Neuronal stem cell (in vitro differentiated cells): ENCODE measurements around the gene KIF1A.

Experiments
- DNase-seq: peaks from one replicate; pipeline ENCODE4 v3.0.0-alpha.2; 2013; ENCODE audit warnings: low spot score
- H2AFZ ChIP-seq: one replicate; pipeline ENCODE4 v1.6.1; 2013; ENCODE audit warnings: mild to moderate bottlenecking, low read length, inconsistent platforms
- H2AK5ac ChIP-seq: 2 replicates; pipeline ENCODE4 v1.6.1; 2013; ENCODE audit warnings: low read depth, mild to moderate bottlenecking, inconsistent platforms, low read length, moderate library complexity, mixed read lengths
- H2BK120ac ChIP-seq: 2 replicates; pipeline ENCODE4 v1.6.1; 2013; ENCODE audit warnings: low read depth, mild to moderate bottlenecking, inconsistent platforms, low read length, moderate library complexity, mixed read lengths
- H2BK12ac ChIP-seq: one replicate; pipeline ENCODE4 v1.6.1; 2013; ENCODE audit warnings: low read length, inconsistent platforms
- H2BK15ac ChIP-seq: 2 replicates; pipeline ENCODE4 v1.6.1; 2013; ENCODE audit warnings: mild to moderate bottlenecking, low read length, inconsistent platforms, mixed read lengths
- H2BK5ac ChIP-seq: one replicate; pipeline ENCODE4 v1.6.1; 2013; ENCODE audit warnings: inconsistent platforms, mild to moderate bottlenecking, low read length, moderate library complexity
- H3K14ac ChIP-seq: one replicate; pipeline ENCODE4 v1.6.1; 2013; ENCODE audit warnings: low read length, inconsistent platforms
- H3K18ac ChIP-seq: 2 replicates; pipeline ENCODE4 v1.6.1; 2013; ENCODE audit warnings: low read length, inconsistent platforms
- H3K23ac ChIP-seq: 2 replicates; pipeline ENCODE4 v1.6.1; 2013; ENCODE audit warnings: low read depth, mild to moderate bottlenecking, mixed read lengths, low read length, inconsistent platforms; ENCODE audit not compliant: poor library complexity
- H3K27ac ChIP-seq: replicated peaks from 3 replicates; pipeline ENCODE4 v1.5.1; 2013; ENCODE audit warnings: low read length, inconsistent platforms
- H3K27me3 ChIP-seq, 3 experiments: 2 replicates each; pipeline ENCODE4 v1.6.1; 2013; ENCODE audit warnings: low read length in 3 of 3, mild to moderate bottlenecking in 2 of 3, inconsistent platforms in 1 of 3, low read depth in 1 of 3, mixed read lengths in 1 of 3, moderate library complexity in 1 of 3; ENCODE audit not compliant: control insufficient read depth in 3 of 3, insufficient read depth in 3 of 3
- H3K36me3 ChIP-seq, 2 donors: replicated peaks in 1 of 2; 2 replicates each; pipeline ENCODE4 v1.6.1; 2013; ENCODE audit warnings: low read length in 2 of 2; ENCODE audit not compliant: control insufficient read depth in 2 of 2, insufficient read depth in 2 of 2
- H3K4ac ChIP-seq: 2 replicates; pipeline ENCODE4 v1.6.1; 2013; ENCODE audit warnings: inconsistent platforms, mild to moderate bottlenecking, low read length, moderate library complexity
- H3K4me1 ChIP-seq, 2 donors: 1 replicate in 1 of 2; 2 replicates in 1 of 2; pipeline ENCODE4 v1.6.1; 2013; ENCODE audit warnings: low read length in 2 of 2, low read depth in 1 of 2; ENCODE audit not compliant: control insufficient read depth in 2 of 2, insufficient read depth in 1 of 2
- H3K4me2 ChIP-seq: one replicate; pipeline ENCODE4 v1.6.1; 2013; ENCODE audit warnings: mild to moderate bottlenecking, low read length, inconsistent platforms; ENCODE audit not compliant: insufficient read depth, poor library complexity, severe bottlenecking
- H3K4me3 ChIP-seq, 2 donors: 2 replicates each; pipeline ENCODE4 v1.5.1; 2013; ENCODE audit warnings: low read length in 2 of 2, mild to moderate bottlenecking in 2 of 2, inconsistent platforms in 1 of 2, moderate library complexity in 1 of 2
- H3K79me1 ChIP-seq: one replicate; pipeline ENCODE4 v1.6.1; 2013; ENCODE audit warnings: low read depth, mild to moderate bottlenecking, inconsistent platforms, low read length, moderate library complexity
- H3K9ac ChIP-seq: one replicate; pipeline ENCODE4 v1.6.1; 2013; ENCODE audit warnings: mild to moderate bottlenecking, low read depth, low read length, inconsistent platforms; ENCODE audit not compliant: poor library complexity
- H3K9me3 ChIP-seq, 2 donors: replicated peaks in 1 of 2; 2 replicates each; pipeline versions ENCODE3 to v1.6.1; 2013; ENCODE audit warnings: low read length in 2 of 2, mild to moderate bottlenecking in 2 of 2, inconsistent platforms in 1 of 2, low read depth in 1 of 2, mixed read lengths in 1 of 2, moderate library complexity in 1 of 2; ENCODE audit not compliant: control insufficient read depth in 2 of 2, insufficient read depth in 1 of 2
- H4K8ac ChIP-seq: one replicate; pipeline ENCODE4 v1.6.1; 2013; ENCODE audit warnings: low read depth, mild to moderate bottlenecking, inconsistent platforms, low read length, moderate library complexity
- H4K91ac ChIP-seq: one replicate; pipeline ENCODE4 v1.6.1; 2013; ENCODE audit warnings: low read length, low read depth, mild to moderate bottlenecking, inconsistent platforms; ENCODE audit not compliant: poor library complexity
- WGBS, 2 donors: extraction: QIAGEN DNeasy Blood & Tissue Kit; methylation state at CpG; one replicate each; pipeline ENCODE4 v1.1.7; 2013; ENCODE audit warnings: missing lambda C conversion rate in 2 of 2, mixed read lengths in 1 of 2; ENCODE audit not compliant: insufficient read length in 2 of 2, insufficient replicate concordance in 1 of 2; ENCODE audit errors: extremely low coverage in 2 of 2; 5-methylcytosine and 5-hydroxymethylcytosine counted together

The KIF1A gene

DNA sequence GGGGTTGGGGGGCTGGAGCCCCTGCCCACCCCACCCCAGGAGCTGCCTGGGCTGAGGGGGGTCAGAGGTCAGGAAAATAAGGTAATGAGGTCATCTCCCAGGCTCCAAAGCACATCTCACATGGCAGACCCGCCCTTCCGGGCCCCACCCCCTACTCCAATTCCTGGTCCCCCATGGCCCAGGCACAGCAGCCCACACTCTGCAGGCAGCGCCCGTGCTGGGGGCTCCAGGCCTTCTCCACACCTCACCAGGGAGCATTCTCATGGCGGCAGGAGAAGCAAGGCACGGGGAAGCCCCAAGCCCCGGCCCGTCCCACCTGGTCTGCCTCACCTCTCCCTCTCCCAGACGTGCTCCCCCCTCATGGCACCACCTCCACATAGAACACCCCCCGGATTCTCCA lies 84.5 kb downstream of the KIF1A start:
- H3K4me1 ChIP-seq = no peaks in the 10 kb centered on the region
- H2BK120ac ChIP-seq = no peak overlapping the region
- no peak overlapping the region for H3K4me2 ChIP-seq
- H2BK5ac ChIP-seq = no peak overlapping the region
- no peak overlapping the region for H4K91ac ChIP-seq
- DNase-seq = no peak
- H3K27ac ChIP-seq = no peak overlapping the region
- H3K23ac ChIP-seq = peak overlapping the region; percentile 20
- peak overlapping the region; percentile 17 for H3K18ac ChIP-seq
- no peak overlapping the region for H4K8ac ChIP-seq
- peaks cover 2% of the 10 kb centered on the region for H3K79me1 ChIP-seq
- no peak overlapping the region for H3K14ac ChIP-seq
- H2BK15ac ChIP-seq = no peak overlapping the region
- H3K9me3 ChIP-seq = peaks cover 0 to 2% of the 10 kb centered on the region in 2 donors
- no peaks in the 10 kb centered on the region for H3K27me3 ChIP-seq
- H2AK5ac ChIP-seq = no peak overlapping the region
- no CpG with 5 or more reads among the region's 10 CpGs for WGBS, 2 donors
- no peak overlapping the region for H3K4ac ChIP-seq
- H2AFZ ChIP-seq = no peak overlapping the region
- H3K36me3 ChIP-seq = peaks cover 37 to 47% of the 10 kb centered on the region in 2 donors
- H3K9ac ChIP-seq = no peak overlapping the region
- H3K4me3 ChIP-seq = no peak overlapping the region
- H2BK12ac ChIP-seq = no peak overlapping the region

GRCh38 chr2:240734756-240735155 lies 85.3 kb downstream of the KIF1A start:
- H4K8ac ChIP-seq = no peak overlapping the region
- H2AFZ ChIP-seq = no peak overlapping the region
- no peak overlapping the region for H3K4me3 ChIP-seq
- H3K79me1 ChIP-seq = peaks cover 2% of the 10 kb centered on the region
- no peak overlapping the region for H3K4me2 ChIP-seq
- H2BK12ac ChIP-seq = no peak overlapping the region
- H3K27me3 ChIP-seq = no peaks in the 10 kb centered on the region
- H2BK15ac ChIP-seq = no peak overlapping the region
- no peak overlapping the region for H2BK120ac ChIP-seq
- peaks cover 0 to 2% of the 10 kb centered on the region in 2 donors for H3K9me3 ChIP-seq
- H2AK5ac ChIP-seq = no peak overlapping the region
- H4K91ac ChIP-seq = no peak overlapping the region
- H3K27ac ChIP-seq = no peak overlapping the region
- WGBS, 2 donors = no CpG with 5 or more reads among the region's 17 CpGs
- no peak overlapping the region for H2BK5ac ChIP-seq
- DNase-seq = no peak
- peak overlapping the region; percentile 82 for H3K14ac ChIP-seq
- no peaks in the 10 kb centered on the region for H3K4me1 ChIP-seq
- peak overlapping the region; percentile 80 for H3K23ac ChIP-seq
- H3K4ac ChIP-seq = no peak overlapping the region
- peaks cover 35 to 41% of the 10 kb centered on the region in 2 donors for H3K36me3 ChIP-seq
- peak overlapping the region; percentile 38 for H3K18ac ChIP-seq
- no peak overlapping the region for H3K9ac ChIP-seq

DNA sequence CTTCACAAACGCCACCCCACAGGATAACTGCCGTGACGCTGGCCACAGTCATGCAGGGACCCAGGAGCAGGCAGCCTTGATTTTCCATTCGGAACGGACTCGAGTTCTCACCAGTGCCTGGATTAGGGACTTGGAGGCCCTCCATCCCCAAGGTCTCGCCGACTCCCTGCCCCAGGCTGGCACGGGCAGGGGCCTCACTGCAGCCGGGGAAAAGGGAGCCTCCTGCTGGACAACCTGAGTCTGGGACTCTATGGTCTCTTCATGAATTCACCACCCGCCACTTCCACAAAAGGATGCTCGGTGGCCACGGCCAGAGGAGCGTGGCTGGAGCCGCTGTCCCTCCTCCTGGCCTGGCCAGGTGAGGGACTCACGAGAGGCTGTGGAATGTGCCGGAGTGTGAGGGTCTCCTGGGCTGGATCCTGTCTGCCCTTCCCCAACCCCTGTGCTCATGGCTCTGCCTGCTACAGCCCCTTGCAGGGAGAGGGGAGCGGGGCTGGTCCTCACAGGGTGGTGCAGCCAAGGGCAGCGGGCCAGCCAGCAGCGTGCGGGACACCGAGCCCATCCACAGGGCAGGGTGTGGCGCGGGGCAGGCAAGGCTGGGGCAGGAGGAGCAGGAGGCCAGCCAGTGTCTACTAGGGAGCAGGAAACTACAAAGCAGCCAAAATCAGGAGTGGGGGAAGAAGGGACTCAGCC lies 86.1 kb downstream of the KIF1A start:
- Histone ChIP-seq H3K4me2 (no peak overlapping the region), H3K9ac (no peak overlapping the region), H3K27me3 (no peaks in the 10 kb centered on the region), H3K4me3 (no peak overlapping the region), H2BK12ac (no peak overlapping the region), H4K8ac (no peak overlapping the region), H2AFZ (no peak overlapping the region), H3K27ac (no peak overlapping the region), H2AK5ac (no peak overlapping the region), H4K91ac (peak overlapping the region; percentile 98), H2BK5ac (peak overlapping the region; percentile 53), H2BK15ac (no peak overlapping the region), H3K9me3 (peaks cover 0 to 2% of the 10 kb centered on the region in 2 donors), H3K14ac (peak overlapping the region; percentile 82), H3K4ac (no peak overlapping the region), H3K36me3 (peaks cover 30 to 33% of the 10 kb centered on the region in 2 donors), H3K18ac (no peak overlapping the region), H3K79me1 (peaks cover 2% of the 10 kb centered on the region), H2BK120ac (no peak overlapping the region), H3K4me1 (no peaks in the 10 kb centered on the region), H3K23ac (peak overlapping the region; percentile 75)
- no peak for DNase-seq
- no CpG with 5 or more reads among the region's 24 CpGs for WGBS, 2 donors

DNA sequence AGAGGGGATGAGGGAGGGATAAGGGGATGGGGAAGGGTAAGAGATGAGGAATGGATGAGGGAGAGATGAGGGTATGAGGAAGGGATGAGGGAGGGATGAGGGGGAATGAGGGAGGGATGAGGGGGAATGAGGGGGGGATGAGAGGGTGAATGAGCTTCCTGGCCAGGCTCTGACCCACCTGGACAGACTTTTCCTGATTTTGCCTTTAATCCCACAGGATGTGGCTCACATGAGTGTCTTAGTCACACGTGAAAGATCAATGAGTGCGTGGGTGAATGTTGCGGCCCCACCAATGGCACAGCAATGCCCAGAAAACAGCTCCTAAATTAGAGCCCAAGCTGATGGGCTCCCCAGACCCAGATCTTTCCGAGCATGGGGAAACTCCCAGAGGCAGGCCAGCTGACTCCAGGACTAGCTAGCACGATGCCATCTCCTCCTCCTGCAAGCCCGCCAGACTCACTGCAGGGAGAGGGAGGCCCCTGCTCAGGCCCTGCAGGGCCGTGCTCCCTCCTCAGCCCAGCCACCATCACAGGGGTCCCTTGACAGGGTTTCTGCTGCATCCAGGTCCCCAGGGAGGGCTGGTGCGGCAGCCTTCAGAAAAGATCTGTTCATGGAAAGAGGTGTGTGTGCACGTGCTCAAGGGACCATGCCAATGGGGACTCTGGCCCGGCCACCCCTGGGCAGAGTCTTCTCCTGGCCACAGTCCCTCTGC lies 87.0 kb downstream of the KIF1A start:
- Histone ChIP-seq H3K4me1 (no peaks in the 10 kb centered on the region), H3K27me3 (no peaks in the 10 kb centered on the region), H3K9me3 (peaks cover 0 to 2% of the 10 kb centered on the region in 2 donors), H2AFZ (no peak overlapping the region), H2AK5ac (peak overlapping the region; percentile 20), H3K4me2 (no peak overlapping the region), H2BK5ac (no peak overlapping the region), H3K4ac (no peak overlapping the region), H3K14ac (no peak overlapping the region), H4K8ac (no peak overlapping the region), H3K79me1 (peaks cover 2% of the 10 kb centered on the region), H3K18ac (no peak overlapping the region), H2BK12ac (no peak overlapping the region), H3K9ac (no peak overlapping the region), H4K91ac (no peak overlapping the region), H3K23ac (no peak overlapping the region), H3K4me3 (no peak overlapping the region), H3K27ac (no peak overlapping the region), H2BK15ac (no peak overlapping the region), H3K36me3 (peaks cover 25% of the 10 kb centered on the region in 2 donors), H2BK120ac (no peak overlapping the region)
- no CpG with 5 or more reads among the region's 10 CpGs for WGBS, 2 donors
- no peak for DNase-seq
